ENCODE measurements around the gene NT5DC3. TPM values are rescaled to one million over a fixed set of nuclear protein-coding genes. Genes with fewer than 3 reads are reported as not detected.

NT5DC3 gene
- total RNA-seq, 1 donor from 2014 or later: 6.6 TPM

GRCh38 chr12:103728323-103728722 lies 112.7 kb downstream of the NT5DC3 start:
- Histone ChIP-seq H3K27ac (no peak overlapping the region), H3K27me3 (no peaks in the 10 kb centered on the region), H3K9me3 (peaks cover 0 to 5% of the 10 kb centered on the region in 2 donors), H3K36me3 (no peaks in the 10 kb centered on the region), H3K4me1 (no peaks in the 10 kb centered on the region), H3K4me3 (no peak overlapping the region)
- no peak for DNase-seq (ENCODE audit: low spot score in 2 of 2)
- intact Hi-C loops (cut with DNase I): no loop called here
- no peak for TF ChIP-seq CTCF (IDR thresholded peaks at IDR 0.05)

GRCh38 chr12:103727638-103728037 lies 113.4 kb downstream of the NT5DC3 start:
- H3K9me3 ChIP-seq: peaks cover 0 to 5% of the 10 kb centered on the region in 2 donors
- no peak overlapping the region for H3K27ac ChIP-seq
- DNase-seq (ENCODE audit: low spot score in 2 of 2): no peak
- intact Hi-C loops (cut with DNase I): no loop called here
- H3K4me3 ChIP-seq: no peak overlapping the region
- TF ChIP-seq CTCF (IDR thresholded peaks at IDR 0.05): no peak
- H3K27me3 ChIP-seq: no peaks in the 10 kb centered on the region
- H3K4me1 ChIP-seq: no peaks in the 10 kb centered on the region
- H3K36me3 ChIP-seq: no peaks in the 10 kb centered on the region

GRCh38 chr12:103725398-103725797 lies 115.6 kb downstream of the NT5DC3 start:
- DNase-seq (ENCODE audit: low spot score in 2 of 2): no peak
- Histone ChIP-seq H3K4me3 (no peak overlapping the region), H3K9me3 (no peaks in the 10 kb centered on the region), H3K27me3 (no peaks in the 10 kb centered on the region), H3K27ac (no peak overlapping the region), H3K4me1 (no peaks in the 10 kb centered on the region), H3K36me3 (no peaks in the 10 kb centered on the region)
- no peak for TF ChIP-seq CTCF (IDR thresholded peaks at IDR 0.05)
- intact Hi-C loops (cut with DNase I): no loop called here

Other genes starting within 250 kb of the NT5DC3 start
- gene HSP90B1, start 89.2 kb upstream of the NT5DC3 start, total RNA-seq: 250 TPM
- gene TDG, start 124.6 kb upstream of the NT5DC3 start, total RNA-seq: 11.8 TPM
- 72.3 TPM for gene GLT8D2, start 209.0 kb upstream of the NT5DC3 start, total RNA-seq
- 9.8 TPM for gene HCFC2, start 223.3 kb upstream of the NT5DC3 start, total RNA-seq

Measured in ascending aorta (tissue), 2 donors.